HG03159 (cell line): Measurements from ENCODE around the gene GJA5.

Source experiments
- ATAC-seq: cut with Tn5 transposase; IDR thresholded peaks from one replicate; pipeline ENCODE4 v1.9.1; 2021; ENCODE audit warnings: mild to moderate bottlenecking, moderate library complexity; ENCODE audit not compliant: unreplicated experiment

Gene GJA5

DNA sequence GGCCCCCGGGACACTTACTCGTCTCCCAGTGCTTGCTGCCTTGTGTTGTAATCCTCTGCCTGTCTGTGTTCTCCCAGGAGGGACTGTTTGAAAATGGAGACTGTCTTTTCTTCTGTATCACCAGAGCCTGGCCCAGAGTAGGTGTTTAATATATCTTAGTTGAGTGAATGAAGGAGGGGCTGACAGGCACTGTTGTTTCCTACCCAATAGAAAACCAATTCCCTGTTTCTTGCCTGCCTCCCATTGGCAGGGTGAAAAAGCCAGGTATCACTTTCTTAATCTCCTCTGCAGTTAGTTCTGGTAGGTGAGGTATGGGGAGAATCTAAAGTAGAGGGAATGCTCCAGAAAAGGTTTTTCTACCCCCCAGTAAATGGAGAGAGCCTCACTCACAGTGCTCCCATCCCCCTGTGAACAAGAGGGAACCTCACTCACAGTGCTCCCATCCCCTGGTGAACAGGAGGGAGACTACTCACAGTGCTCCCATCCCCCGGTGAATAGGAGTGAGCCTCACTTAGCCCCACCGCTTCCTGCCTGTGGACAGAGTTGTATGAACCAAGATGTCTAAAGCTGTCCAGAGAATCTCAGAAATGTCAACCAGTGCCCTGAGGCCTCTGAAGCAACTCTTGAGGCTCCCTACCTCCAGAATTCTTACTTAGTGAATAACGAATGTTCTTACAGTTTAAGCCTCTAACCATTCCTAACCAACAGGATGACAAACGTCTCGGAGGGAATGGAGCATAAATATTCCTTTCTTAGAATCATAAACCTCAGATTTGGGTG lies at the start of gene GJA5:
Gene GJA5 (minus strand): TSS at position 122 of the 780 bp plus-strand sequence. CDS start 1,364 bp downstream, outside the sequence.
- no peak for ATAC-seq

DNA sequence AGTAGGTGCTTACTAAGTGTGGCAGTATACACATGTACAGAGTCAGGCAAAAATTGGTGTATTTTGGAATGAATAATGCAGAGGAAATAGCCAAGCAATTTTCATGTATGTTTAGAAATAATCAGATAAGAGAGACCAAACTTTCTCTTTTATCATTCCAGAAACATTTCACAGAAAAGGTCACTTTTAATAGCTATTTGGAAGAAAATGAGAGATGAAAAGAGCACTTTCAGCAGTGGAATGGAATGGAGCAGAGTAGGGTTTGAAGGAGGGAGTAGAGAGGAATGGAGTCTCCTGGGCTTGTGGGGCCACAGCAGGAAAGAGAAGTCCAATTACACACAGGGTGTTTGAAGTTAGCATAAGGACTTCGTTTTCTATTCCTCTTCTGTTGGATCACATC lies 48.8 kb upstream of the GJA5 start:
- ATAC-seq: no peak

DNA sequence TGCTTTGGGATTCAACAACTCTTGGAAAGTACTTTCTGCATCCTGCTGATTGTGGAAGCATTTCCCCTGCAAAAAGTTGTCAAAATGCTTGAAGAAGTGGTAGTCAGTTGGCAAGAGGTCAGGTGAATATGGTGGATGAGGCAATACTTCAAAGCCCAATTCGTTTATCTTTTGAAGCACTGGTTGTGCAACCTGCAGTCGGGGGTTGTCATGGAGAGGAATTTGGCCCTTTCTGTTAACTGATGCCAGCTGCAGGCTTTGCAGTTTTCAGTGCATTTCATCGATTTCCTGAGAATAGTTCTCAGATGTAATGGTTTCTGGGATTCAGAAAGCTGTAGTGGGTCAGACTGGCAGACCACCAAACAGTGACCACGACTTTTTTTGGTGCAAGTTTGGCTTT lies 47.6 kb upstream of the GJA5 start:
- no peak for ATAC-seq

DNA sequence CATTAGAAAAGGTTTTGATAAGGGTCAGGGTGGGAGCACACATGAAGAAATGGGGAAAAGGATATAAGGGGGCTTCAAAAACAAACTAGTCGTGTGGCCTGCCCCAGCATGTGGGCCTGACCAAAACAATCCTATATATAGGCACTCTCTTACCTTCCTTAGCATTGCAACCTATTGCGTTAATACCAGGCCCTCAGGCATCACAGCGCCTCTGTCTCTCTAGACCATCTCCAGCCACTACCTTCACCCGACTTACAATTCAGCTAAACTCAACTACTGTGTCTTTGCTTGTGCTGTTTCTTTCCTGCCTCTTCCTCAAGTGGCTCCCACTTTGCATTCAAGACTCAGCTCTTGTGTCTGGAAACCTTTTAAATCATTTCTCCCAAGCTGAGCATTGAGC lies 47.0 kb upstream of the GJA5 start:
- no peak for ATAC-seq

DNA sequence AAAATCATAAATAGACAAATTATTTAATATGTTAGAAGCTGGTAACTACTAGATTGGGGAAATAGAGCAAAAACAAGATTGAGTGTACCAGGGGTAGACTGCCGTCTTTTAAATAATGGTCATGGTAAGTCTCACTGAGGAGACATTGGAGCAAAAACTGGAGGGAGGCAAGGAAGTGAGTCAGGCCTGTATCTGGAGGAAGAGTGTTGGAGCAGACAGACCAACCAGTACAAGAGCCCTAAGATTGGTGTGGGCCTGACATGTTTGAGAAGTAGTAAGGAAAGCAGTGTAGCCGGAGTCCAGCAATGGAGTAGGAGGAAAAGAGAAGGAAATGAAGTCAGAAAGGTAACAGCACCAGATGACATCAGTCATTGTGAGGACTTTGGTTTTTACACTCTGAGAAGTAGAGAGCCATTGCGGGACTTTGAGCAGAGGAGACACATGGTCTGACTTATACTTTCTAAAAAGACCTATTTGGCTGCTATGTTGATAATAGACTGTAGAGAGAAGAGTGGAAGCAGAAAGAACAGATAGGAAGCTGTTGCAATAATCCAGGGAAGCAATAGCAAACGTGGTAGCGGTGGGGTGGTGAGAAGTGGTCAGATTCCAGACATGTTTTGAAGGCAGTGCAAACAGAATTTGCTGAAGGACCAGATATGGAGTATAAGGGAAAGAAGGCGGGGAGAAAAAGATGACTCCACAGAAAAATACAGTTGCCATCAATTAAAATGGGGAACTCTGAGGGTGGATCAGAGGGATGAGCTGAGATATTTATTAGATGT lies 44.7 kb upstream of the GJA5 start:
- no peak for ATAC-seq

DNA sequence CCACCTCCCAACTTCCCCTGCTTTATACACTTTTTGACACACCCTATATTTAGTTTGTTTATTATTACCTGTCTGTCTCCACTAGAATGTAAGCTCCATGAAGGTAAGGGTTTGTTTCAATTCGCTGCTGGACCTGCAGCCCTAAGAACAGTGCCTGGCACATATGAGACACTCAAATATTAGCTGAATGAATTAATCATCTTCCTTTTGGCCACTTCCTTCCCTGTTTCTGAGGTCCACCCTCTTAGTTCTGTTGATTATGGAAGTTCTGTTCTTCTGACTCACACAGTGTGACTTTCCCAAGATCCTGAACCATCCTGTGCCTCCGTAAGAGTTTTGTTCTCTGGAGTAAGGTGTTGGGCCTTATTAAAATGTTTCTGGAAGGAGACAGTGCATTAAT lies 40.4 kb upstream of the GJA5 start:
- no peak for ATAC-seq

DNA sequence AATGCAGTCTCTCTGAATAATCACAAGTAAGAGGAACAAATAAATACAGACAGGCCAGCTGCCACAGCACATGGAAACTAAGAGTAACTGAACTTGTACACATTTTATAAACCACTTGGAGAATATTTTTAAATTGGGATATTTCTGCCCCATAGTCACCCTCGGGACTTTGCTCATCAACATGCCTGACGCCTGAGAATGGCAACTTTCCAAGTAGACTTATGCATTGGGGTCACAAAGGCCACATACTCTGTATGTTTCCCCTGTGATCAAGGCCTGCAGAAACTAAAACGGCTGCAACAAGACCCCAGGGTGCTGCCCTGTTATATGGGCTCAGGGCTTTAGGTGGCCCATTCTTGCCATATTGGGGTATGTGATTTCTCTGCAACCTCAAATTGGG lies 38.3 kb upstream of the GJA5 start:
- ATAC-seq: no peak

DNA sequence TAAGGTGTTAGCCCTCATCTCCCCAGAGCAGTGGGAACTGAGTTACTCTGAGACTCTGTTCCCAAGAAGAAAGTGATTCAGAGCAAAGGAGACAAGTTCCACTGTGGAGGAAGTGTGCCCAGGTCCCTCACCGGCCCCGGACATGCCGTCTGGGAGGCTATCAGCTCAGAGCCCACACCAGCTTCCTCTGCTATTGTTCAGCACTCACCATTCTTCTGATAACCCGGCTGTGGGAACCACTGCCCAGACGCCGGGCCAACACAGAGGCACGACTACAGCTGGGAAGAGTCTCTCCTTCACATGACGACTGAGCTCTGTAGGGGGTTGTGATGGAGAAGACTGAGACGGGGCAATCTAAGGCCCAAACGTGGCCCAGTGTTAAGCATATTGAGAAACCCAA lies 34.2 kb upstream of the GJA5 start:
- no peak for ATAC-seq

DNA sequence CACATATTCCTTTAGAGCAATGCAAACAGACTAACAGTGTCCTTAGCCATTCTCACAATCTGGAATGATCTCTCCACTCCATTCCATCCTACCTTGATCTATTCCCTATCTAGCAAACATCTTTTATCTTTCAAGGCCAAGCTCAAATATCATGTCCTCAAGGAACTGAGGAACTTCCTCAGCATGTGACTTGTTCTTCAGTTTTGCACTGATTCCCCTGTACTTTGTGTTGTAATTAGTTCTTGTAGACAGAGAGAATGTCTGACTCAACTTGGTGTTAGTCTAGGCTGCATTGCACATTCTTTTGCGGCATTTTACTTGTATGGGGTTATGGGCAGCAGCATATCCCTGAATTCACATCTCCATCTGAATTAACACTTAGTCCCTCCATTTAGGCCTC lies 31.5 kb upstream of the GJA5 start:
- no peak for ATAC-seq

DNA sequence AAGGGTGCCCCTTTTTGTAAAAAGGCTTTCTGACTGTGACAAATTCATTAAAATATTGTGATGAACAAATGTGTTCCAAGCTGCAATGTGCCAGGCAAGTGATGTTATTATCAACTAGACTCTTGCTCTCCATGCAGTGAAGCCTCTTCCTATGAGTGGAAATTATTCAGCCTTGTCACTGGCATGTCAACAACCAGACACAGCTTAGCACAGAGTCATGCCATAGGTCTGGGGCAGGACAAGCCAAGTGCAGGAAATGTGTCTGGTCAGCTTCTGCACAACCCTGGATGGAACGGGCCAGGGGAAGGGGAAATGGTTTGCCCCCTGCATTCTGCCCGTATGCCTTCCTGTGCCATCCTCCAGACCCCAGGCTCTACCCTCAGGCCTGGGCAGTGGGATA lies 27.4 kb upstream of the GJA5 start:
- no peak for ATAC-seq

DNA sequence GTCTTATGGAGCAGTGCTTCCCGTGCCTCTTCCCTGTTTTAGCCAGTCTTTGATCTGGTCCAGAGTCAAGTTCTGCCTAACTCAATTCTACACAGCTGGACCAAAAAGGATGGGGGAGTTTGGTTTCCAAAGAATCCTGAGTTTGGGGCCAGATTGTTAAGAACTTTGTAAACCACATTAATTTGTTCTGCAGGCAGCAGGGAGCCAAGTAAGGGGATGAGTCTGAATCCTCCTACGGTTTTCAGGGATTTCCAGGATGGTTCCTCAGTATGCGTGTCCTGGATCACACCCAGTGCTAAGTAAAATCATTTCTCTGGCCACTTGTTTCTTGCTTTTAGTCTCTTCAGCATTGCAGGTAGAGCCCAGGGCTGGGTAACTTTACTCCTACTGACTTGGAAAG lies 26.1 kb upstream of the GJA5 start:
- ATAC-seq: no peak

DNA sequence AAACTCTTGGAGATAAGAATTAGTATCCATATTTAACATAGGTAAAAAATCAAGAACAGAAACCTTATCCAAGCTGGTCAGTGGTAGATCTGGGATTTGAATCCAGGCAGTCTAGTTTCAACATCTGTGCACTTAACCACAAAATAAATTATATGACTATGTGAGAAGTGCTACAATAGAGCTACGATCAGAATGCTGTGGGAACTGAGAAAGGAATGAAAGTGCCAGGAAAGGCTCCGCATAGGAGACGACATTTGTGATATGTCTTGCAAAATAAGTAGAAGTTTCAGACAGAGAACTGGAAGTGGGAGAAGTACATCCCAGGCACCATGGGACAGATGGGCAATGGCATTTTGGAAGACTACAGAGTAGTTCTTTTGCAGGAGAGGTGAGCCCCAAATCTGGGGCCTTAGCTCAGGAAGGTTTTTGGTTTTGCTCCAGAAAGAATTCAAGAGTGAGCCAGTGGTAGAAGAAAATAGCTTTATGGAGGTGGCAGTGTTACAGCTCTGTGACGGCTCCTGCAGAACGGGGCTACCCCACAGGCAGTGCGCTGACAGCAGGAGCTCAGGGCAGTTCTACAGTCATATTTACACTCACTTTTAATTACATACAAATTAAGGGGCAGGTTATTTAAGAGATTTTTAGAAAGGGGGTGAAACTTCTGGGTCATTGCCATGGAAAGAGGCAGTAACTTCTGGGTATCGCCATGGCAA lies 25.5 kb upstream of the GJA5 start:
- ATAC-seq: no peak

DNA sequence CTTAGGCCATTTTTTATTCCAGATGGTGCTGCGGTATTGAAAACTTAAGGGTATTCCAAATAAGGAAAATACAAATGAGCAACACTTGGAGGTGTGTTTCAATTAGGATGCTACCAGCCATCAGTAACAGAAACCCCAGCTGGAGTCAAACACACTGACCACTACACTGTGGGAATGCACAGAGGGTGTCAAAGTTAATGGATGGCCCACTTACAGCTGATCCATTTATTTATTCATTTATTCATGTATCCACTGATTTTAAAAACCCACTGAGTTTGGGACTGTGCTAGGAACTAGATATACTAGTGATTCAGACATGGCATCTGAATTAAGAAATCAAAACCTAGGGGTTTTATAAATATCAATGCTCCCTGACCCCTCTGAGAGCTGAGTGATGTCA lies 24.5 kb upstream of the GJA5 start:
- no peak for ATAC-seq

DNA sequence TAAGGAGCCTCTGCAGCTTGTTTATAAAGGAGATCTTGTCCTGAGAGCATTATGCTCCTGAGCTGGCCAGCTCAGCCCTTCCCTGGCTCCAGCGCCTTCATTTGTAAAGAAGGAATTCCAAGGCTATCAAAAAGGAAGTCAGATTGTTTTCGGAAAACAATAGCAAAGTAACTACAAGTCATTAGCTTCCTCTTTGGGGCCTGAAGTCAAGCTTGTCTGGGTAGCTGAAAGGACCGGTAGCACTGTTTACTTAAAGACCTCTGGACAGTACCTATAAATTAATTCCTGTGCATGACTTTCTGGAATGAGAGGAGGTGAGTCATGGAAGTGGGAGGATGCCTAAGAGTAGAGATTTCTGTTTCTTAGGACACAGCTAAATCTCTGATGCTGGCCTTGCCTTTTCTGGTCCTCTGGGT lies 20.7 kb upstream of the GJA5 start:
- no peak for ATAC-seq

DNA sequence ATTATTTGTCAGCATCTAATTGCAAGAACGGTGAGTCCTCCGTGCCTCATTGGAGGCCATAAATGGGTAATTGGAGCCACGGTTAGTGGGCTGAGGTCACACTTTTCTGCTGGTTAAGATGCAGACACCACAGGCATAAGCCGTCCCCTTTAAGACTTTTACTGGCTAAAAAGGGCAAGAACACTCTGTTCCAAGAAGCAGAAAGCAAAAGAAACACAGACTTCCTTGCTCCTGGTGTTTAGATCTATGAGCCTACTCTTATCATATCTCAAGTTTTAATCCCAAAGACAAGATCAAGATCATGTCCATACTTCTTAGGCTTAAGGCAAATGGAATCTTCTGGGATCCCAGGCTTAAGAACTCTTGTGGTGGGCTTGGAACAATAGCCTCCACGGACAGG lies 17.3 kb upstream of the GJA5 start:
- ATAC-seq: no peak

DNA sequence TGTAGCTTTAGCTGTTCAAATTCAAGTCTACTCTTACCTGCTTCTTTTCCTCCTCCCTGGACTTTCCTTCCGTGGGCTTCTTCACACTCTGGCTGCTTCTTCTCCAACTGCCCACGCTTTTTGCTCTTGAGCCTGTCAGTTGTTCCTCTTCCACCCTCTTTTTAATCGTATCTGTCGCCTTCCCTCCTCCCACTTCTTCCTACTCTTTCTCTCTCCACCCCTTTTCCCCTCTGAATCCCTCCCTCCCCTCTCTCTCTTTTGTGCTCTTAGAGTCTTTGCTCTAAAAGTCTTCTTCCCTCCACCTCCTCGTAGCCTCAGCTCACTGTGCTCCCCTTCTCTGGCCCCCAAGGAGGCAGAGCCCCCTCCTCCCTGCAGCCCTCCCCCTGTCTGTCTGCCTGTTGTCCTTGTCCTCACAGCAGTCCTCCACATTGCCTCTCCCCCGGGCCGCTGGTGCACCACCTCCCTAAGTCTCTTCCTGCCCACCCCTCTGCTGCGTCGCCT lies 12.9 kb upstream of the GJA5 start:
- ATAC-seq: no peak

DNA sequence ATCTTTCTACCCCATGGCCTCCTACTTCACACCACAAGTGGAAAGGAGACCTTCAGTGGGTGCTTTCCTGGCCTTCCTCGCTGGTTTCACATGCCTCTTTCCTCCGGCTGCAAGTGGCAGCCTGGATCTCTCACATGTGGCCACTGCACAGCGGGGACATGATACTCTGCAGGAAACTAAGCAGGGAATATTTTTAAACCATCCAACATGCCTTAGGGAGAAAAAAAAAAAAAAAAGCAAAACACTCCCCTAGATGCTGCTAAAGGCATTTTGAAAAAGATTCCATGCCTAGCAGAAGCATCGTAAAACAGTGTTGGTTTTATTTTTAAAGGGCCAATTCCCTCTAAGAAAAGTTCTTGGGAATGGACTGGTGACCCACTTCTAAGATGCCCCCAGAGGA lies 12.2 kb upstream of the GJA5 start:
- ATAC-seq: no peak

DNA sequence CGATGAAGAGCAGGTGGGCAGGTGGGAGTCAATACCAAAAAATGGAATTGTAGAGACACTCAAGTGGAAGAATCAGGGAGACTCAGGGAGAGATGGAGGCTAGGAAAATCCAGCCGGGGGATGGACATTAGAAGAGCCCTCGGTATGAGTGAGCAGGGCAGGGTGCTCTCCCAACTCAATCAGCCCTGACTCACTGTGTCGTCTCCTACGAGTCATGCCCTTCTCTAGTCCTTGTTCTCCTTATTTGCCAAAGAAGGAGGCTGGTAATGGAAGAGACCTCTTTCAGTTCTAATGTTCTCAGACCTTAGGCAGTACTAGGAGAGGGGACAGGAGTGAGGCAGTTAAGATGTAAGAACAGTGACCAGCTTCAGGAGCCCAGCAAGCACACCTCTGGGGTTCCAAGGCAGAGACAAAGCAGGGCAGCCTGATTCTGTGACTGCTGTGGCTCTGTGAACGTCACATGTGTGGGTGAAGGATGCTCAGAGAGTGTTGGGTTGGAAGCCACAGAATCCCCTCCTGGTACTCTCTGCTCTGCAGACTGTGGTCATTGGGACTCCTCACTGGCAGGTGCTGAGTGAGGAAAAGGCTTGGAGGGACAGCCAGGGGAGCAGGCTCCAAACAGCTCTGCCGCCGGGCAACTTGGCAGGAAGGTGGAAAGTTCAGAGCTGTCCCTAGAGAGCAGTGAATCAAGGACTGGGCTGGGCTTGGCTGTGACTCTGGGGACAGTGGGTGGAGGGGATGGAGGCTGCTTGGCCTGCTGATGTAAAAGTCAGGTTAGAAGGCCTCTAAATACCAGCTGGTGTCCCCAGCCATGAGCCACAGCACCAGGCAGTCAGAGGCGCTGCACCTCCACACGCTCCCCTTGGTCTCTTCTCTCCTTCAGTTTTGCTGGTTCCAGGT lies 11.1 kb upstream of the GJA5 start:
- no peak for ATAC-seq

DNA sequence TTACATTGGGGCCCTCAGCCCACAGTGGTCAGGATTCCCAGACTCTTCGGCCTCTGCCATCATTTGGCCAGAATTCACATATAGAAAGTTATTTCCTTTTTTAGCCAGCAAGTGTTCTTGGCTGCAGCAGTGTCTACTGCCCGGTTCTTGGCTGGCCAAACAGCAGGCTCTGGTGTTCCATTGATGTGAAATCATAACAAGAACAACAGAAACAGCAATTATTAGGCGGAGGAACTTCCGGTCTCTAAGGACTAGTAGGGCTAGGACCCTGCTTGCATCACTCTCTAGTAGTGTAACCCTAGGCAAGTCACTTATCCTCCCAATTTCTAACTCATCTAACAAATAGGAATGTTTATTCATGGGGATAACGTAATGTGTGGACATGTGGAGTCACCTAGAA lies 8.7 kb upstream of the GJA5 start:
- ATAC-seq: no peak

DNA sequence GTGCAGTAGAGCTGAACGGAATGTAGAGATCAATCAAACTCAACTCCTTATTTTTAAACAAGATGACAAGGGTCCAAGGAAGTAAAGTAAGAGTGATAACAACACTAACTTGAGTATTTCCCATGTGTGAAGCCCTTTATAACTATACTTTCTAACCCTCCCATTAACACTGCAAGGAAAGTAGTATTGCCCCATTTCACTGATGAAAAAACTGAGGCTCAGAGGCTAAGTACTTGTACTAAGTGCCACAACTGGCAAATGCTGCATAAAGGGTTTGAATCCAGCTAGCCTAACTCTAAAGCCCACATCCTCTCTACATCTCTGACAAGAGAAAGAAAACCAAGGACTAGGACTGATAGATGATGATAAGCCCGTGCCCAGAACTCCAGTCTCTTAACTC lies 8.2 kb upstream of the GJA5 start:
- no peak for ATAC-seq

DNA sequence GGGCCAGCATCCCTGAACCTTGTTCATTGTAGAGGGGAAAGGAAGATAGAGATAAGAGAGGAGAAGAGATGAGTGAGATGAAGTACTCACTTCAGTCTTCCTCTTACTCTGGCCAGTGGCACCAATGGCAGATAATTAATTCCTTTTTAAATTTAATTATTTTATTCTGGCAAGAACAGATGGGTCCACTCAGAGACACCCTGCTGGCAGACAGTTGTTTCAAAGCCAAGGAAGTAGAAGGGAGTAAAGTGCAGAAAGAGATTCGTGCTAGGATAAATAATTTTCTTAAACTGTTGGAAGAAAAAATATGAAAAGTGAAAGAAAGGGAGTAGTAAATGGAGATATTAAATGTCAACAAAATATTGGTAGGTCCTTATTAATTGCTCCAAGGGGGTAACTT lies 7.7 kb upstream of the GJA5 start:
- ATAC-seq: no peak
